Kidney (tissue), 14 donors: ENCODE data around the gene CALD1. TPM values are rescaled to one million over a fixed set of nuclear protein-coding genes. Genes with fewer than 3 reads are reported as not detected.

Experiments used
- DNase-seq, 5 donors: peaks; one replicate each; pipeline ENCODE4 v3.0.0-alpha.2; 2013 to 2020
- FAIRE-seq: peaks from 2 replicates; lab custom pipeline; 2012; peaks lifted over from hg19 to GRCh38; lab: Jason Lieb, UNC
- H3K27ac ChIP-seq, 2 donors: one replicate each; pipeline ENCODE4 v1.7.0; 2013; ENCODE audit warnings: low read depth in 2 of 2, low read length in 2 of 2, inconsistent platforms in 1 of 2
- H3K27me3 ChIP-seq: one replicate; pipeline ENCODE4 v1.7.1; 2013; ENCODE audit warnings: low read length, inconsistent platforms; ENCODE audit not compliant: control insufficient read depth, insufficient read depth
- H3K36me3 ChIP-seq, 3 donors: one replicate each; pipeline versions ENCODE4 v1.7.0 to v1.7.1; 2013; ENCODE audit warnings: low read length in 3 of 3, control low read depth in 1 of 3, inconsistent platforms in 1 of 3; ENCODE audit not compliant: insufficient read depth in 3 of 3, control insufficient read depth in 2 of 3
- H3K4me1 ChIP-seq, 3 donors: one replicate each; pipeline versions ENCODE4 v1.7.0 to v1.7.1; 2013; ENCODE audit warnings: low read length in 3 of 3, inconsistent platforms in 1 of 3, low read depth in 1 of 3; ENCODE audit not compliant: control insufficient read depth in 2 of 3, insufficient read depth in 2 of 3
- H3K4me3 ChIP-seq, 3 donors: one replicate each; pipeline versions ENCODE4 v1.7.0 to v1.8.1; 2013; ENCODE audit warnings: low read length in 3 of 3, control low read depth in 1 of 3, inconsistent platforms in 1 of 3
- H3K9ac ChIP-seq, 3 donors: one replicate each; pipeline versions ENCODE4 v1.7.0 to v1.7.1; 2013; ENCODE audit warnings: low read length in 3 of 3, control low read depth in 1 of 3, inconsistent platforms in 1 of 3
- H3K9me3 ChIP-seq, 3 donors: one replicate each; pipeline versions ENCODE4 v1.7.0 to v1.7.1; 2013; ENCODE audit warnings: low read length in 3 of 3, control low read depth in 1 of 3, inconsistent platforms in 1 of 3; ENCODE audit not compliant: control insufficient read depth in 2 of 3, insufficient read depth in 1 of 3
- CTCF ChIP-seq: IDR thresholded peaks from 3 replicates; pipeline ENCODE4 v1.5.1; 2012; ENCODE audit warnings: mild to moderate bottlenecking, moderate library complexity, borderline replicate concordance; ENCODE audit not compliant: insufficient read depth; ENCODE audit errors: extremely low read depth
- intact Hi-C: fragments of 100-400 bp; cut with DNase I; formaldehyde crosslinking; loops from one replicate; pipeline ENCODE4 v1.11.1; 2022
- polyA plus RNA-seq: library from polyadenylated mRNA; stranded (reverse); fragments of 350-450 nt; fragmentation: Illumina TruSeq; extraction: RNeasy Lipid Tissue Mini Kit (QIAGEN cat#74804); gene quantifications from one replicate; pipeline ENCODE4 v1.2.3, GENCODE V29; 2014; ENCODE audit warnings: low read depth, low replicate concordance; ENCODE audit not compliant: insufficient read depth
- total RNA-seq: library from RNA; stranded (reverse); fragmentation: NEBNext Ultra II Directional; extraction: Animal tissue kit (Norgen Biotek cat#: 25700); gene quantifications from one replicate; pipeline ENCODE4 v1.2.1, GENCODE V29; 2021
- donor health status: control.
- donor health status: control.
- donor health status: control.
- donor health status: control.
- donor health status: control.
- donor health status: DM: yes; HTN: yes; CAD: no.
- donor health status: Normal renal cell carcinoma (clear cell type).

CALD1 gene
- total and polyA plus RNA-seq, 2 donors from 2014 or later = 72.7 to 218 TPM

- Histone ChIP-seq H3K4me3 (no peak overlapping the region), H3K27me3 (no peaks in the 10 kb centered on the region), H3K27ac (peak overlapping the region in 1 of 2 donors; percentile 36), H3K9ac (no peak overlapping the region), H3K9me3 (no peaks in the 10 kb centered on the region), H3K4me1 (no peaks in the 10 kb centered on the region), H3K36me3 (no peaks in the 10 kb centered on the region)
- DNase-seq = peak in 2 of 5 donors; percentile 22 to 37
- no peak for TF ChIP-seq CTCF
- intact Hi-C loops = no loop called here
- no peak for FAIRE-seq
Measured at GRCh38 chr7:134767520-134768168, 11.8 kb upstream of the CALD1 start.

DNA sequence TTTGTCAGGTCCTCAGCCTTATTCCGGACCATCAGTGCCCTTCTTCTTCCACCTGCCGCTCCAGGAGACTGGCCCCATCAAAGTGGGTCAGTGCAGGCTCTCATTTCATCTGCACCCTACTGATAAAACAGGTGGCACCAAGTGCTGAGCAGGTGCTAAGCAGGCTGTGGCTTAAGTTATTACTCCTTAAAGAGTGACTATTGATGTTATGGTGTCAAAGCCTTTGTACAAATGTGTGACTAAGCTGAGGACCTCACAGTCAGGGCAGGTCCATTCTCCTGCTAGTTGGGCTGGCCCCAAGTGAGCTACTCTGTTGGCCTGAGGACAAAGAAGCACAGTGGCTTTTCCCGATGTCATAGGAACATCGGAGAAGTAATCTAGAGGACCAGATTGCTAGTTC is 11.2 kb upstream of the CALD1 start:
- TF ChIP-seq CTCF = no peak
- H3K9me3 ChIP-seq = no peaks in the 10 kb centered on the region
- no peak overlapping the region for H3K4me3 ChIP-seq
- H3K27me3 ChIP-seq = no peaks in the 10 kb centered on the region
- no peaks in the 10 kb centered on the region for H3K36me3 ChIP-seq
- H3K9ac ChIP-seq = no peak overlapping the region
- intact Hi-C loops = no loop called here
- no peaks in the 10 kb centered on the region for H3K4me1 ChIP-seq
- no peak for DNase-seq
- H3K27ac ChIP-seq = peak overlapping the region in 1 of 2 donors; percentile 36
- no peak for FAIRE-seq

DNA sequence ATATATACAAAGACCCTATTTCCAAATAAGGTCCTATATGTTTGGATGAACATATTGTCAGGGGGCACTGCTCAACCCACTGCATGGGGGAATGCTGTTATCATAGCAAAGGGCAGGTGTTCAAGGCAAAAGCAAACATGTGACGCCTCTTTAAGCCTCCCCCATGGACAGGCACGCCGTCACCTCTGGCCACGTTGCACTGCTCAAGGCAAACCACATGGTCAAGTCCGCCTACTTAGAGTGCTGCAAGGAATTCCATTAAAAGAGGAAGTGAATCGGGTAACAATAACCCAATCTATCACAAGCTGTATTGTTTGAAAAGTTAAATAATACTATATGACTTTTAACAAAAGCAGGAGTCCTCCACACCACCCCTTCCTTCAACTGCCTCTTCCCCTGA is 8.8 kb upstream of the CALD1 start:
- Histone ChIP-seq H3K9me3 (no peaks in the 10 kb centered on the region), H3K27me3 (no peaks in the 10 kb centered on the region), H3K36me3 (no peaks in the 10 kb centered on the region), H3K9ac (no peak overlapping the region), H3K27ac (no peak overlapping the region), H3K4me3 (no peak overlapping the region), H3K4me1 (no peaks in the 10 kb centered on the region)
- FAIRE-seq (no peak), DNase-seq (no peak)
- TF ChIP-seq CTCF = no peak
- intact Hi-C loops = no loop called here

GRCh38 chr7:134771111-134771510 is 8.3 kb upstream of the CALD1 start:
- FAIRE-seq (no peak), DNase-seq (no peak)
- Histone ChIP-seq H3K36me3 (no peaks in the 10 kb centered on the region), H3K27ac (no peak overlapping the region), H3K9ac (no peak overlapping the region), H3K4me1 (no peaks in the 10 kb centered on the region), H3K27me3 (no peaks in the 10 kb centered on the region), H3K9me3 (no peaks in the 10 kb centered on the region), H3K4me3 (no peak overlapping the region)
- no peak for TF ChIP-seq CTCF
- intact Hi-C loops = no loop called here
